KBM-7 (cell line): ENCODE results near the gene RAC2.
"Not testable (repeated sequence)": the region's sequence is repeated elsewhere in the genome, so short reads cannot be mapped to it uniquely, and the experiment has no call there.

Experiments used
- DNase-seq: peaks from one replicate; pipeline ENCODE4 v3.0.0-alpha.2; 2015
- in situ Hi-C: fragments of 300-500 bp; cut with MboI; formaldehyde crosslinking; loops from 2 replicates; pipeline ENCODE4 v1.14.3; 2020; ENCODE audit warnings: low sequenced_read_pairs, low pct_unique_long_range_greater_than_20kb, mixed read lengths

RAC2 gene

DNA sequence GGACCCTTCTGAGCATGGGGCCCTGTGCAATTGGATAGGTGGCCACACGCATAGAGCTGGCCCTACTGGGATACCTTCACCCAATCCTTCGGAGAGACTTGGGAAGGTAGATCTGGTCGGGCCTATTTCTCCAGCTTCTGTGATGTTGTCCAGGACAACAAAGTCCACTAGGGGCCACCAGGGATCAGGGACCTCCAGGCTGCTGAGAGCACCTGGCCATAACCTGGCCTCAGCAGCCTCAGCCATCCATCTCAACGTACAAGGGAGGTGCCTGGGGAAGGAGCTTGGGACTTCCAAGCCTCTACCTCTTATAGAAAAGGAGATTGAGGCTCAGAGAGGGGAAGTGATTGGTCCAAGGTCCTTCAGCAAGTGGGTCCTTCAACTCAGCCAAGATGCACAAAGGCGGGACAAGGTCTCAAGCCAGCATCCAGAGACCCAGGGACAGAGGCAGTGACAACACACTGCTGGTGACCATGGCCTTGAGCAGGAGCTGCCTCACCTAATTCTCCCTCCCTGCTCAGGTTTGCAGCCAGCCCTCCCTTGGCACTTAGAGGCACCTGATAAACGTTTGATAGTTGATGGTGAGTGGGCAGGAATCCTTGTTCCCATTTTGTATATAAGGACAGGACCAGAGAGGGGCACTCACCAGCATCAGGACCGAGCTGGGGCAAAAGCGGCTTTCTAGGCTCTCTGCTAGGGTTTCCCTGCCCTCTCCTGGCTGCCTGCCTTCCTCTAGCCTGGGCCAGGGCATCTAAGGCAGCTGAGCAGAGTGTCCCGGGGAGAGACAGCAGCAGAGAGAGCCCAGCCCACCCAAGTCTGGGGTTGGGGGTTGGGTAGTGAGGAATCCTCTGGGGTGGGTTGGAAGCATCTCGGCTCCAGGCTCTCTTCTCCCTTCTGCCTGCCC, 4.5 kb downstream of the RAC2 start:
- in situ Hi-C loops: no loop called here

DNA sequence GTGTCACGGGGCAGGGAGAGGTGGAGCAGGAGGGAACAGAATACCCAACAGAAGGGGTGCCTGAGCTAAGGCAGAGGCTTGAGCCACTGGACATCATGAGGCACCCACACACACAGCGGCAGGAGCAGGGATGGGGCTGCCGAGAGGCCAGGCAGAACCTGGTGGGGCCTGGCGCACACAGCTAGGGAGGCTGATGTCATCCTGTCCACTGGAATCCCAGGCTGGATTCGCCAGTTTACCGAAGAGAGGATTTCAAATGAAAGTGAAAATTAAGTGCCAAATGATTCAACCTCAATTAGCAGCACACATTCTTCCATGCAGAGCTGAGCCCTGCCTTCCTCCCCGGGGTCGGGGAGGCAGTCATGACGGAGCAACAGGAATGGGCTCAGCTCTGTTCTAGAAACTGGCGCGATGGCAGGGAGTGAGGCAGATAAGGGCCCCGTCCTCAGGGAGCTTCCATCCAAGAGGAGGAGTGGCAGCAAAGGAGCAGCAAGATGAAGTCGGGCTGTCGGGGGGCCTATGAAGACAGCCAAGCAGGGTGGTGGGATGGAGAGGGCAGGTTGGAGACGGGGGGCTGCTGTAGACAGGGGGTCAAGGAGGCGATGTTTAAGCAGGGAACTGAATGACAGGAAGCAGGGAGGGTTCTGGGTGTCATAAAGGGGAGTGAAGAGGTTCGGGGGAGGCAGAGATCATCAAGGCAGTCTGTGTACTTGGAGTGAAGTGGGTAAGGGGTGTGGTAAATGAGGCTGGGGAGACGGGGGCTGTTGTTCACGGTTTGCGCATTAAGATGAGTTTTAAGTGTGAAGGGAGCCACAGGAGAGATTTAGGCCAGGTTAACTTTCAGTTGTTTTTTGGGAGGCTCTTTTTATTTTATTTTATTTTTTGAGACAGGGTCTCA, 6.4 kb downstream of the RAC2 start:
- DNase-seq: no peak
- in situ Hi-C loops: no loop called here

More for the DNA sequence above, 4.5 kb downstream of the RAC2 start:
- DNase-seq: no peak

DNA sequence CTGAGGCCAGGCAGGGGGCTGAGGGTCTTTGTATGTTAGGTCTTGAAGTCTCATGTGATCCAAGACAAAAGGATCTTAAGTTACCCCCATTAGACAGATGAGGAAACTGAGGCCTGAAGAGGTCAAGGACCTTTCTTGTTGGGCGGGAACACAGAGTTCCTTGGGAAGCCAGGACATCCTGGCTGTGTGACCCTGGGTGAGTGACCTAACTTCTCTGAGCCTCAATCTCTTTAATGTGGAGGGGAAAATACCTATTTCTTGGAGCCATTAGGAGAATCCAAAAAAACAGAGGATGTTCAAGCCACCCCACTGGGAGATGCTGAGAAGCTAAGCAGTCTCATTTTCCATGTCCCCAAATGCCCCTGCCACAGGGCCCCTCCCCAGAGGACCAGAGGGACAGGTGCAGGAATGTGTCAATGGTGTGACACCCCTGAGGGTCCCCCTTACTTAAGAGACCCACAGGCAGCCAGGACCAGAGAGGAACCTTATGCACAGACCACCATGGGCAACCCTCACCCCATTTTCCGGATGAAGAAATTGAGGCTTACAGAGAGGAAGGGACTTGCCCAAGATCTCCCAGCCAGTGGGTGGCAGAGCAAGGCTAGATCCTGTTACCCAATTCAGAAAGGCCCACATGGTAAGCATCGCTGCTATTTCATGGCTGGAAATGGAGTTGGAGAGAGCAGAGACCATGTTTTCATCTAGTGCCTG, 8.0 kb downstream of the RAC2 start:
- DNase-seq: no peak
- in situ Hi-C loops: no loop called here

DNA sequence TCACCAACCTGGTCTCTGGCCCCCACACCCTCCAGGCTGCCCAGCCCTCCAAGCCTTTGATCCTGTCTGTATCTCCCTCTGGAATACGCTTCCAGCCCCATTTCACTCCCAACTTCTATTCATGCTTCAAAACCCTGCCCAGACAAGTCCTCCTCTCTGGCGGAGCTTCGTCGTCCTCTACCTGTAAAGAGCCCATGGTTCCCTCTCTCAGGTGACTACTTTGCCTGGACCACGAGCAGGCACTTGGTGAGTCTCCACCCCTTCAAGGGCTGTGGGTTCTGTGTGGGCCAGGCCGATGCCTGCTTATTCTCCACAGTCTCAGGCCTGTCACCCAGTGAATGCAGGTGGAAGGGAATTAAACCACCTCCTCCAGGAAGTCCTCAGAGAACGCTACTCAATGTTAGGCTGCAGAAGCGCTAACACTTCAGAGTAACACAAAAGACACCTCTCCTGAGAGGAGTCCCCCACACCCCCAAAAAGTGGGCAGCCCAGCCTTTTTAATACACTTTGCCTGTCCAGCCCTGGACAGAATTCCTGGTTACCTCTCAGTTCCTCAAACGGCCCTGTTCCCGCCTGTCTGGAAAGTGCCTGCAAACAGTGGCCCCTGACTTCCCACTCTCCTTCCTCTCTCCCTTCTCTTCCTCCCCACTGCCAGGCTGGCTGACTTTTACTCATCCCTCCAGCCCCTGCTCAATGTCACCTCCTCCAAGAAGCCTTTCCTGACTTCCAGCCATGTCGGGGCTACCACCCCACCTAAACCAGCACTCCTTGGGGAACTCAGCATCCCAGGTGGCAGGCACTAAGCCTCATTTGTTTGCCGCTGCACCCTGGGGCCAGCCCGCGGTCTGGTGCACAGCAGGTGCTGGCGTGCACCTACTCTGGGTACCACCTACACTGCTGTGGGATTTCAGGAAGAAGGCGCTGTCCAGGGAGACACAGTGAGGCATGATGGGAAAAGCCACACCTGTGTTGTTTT, 9.0 kb downstream of the RAC2 start:
- in situ Hi-C loops: no loop called here
- no peak for DNase-seq

DNA sequence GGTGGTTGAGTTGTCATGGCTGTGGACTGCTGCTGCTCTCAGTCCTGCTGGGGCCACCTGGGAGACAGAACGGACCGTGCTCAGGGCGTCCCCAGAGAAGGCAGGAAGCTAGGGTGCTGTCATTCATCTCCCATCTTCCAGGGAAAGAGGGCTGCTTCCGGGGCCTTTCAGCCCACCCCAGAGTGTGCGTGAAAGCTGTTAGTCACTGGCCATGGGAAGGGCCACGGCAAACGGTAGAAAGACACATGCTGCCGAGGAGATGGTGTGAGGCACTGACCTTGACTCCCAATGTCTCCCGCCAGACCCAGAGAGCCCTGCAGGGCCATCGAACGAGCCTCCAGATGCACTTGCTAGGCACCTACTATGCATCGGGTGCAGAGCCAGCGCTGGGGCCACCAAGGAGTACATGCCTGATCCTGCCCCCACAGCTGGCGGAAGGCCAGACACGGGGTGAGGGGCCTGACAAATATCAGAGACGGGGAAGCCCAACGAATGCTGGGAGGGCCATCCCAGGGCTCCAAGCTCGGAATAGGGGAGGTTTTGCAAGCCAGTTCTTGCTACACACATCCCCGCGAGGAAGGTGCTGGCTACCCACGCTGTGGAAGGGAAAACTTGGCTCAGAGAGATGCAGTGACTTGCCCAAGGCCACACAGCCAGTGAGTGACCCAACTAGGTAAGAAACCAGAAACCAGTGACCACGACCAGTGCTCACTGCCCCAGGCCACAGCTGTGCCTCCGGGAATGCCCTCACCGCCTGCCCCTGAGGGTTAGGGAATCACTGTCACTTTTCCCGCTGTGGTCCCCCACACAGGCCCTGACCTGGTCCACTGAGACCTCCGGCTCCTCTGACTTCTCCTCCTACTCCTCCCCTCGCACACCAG, 10.1 kb downstream of the RAC2 start:
- DNase-seq: no peak

DNA sequence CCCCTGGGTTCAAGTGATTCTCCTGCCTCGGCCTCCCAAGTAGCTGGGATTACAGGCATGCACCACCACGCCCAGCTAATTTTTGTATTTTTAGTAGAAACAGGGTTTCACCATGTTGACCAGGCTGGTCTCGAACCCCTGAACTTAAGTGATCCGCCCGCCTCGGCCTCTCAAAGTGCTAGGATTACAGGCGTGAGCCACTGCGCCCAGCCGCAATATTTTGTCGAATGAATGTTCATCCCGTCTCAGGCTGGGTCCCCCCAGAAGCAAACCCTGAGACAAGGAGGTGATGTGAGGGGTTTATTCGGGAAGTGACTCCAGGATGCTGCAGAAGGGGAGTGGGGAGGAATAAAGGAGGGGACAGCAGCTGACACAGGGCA, 10.7 kb downstream of the RAC2 start:
- DNase-seq, in situ Hi-C loops: not testable (repeated sequence)

More for the DNA sequence above, 10.1 kb downstream of the RAC2 start:
- in situ Hi-C loops: no loop called here

DNA sequence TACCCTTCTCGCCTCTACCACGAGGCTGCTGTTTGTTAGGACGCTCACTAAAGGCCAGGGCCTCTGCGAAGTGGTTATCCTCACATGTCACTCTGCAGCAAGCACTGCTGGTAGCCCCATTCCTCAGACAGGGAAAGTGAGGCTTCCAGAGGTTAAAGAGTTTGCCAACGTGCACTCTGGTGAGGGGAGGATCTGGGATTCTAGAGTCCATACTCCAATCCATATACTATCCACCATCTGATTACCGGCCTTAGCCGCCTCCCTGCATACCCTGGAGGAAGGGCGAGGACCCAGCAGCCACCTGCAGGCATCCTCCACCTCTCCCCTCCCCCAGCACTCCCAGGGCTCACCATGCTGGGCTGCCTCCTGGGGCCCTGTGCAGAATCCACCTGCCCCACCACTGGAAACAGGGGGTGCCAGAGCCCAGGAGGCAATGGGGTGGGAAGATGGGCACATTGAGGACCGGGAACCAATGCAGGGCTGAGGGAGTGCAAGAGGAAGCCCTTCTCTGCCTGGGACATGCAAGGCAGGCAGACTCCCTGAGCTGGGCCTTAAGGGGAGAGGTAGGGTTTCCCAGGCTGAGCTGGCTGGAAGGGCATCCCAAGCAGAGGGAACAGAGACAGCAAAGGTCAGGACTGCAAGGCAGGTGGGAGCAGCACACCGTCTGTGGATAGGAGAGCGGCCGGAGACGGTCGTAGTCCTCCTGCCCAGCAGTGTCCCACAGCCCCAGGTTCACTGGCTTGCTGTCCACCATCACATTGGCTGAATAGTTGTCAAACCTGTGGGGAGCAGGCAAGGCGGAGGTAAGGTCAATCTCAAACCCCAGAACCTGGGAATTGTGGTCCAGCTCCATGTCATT, 11.7 kb downstream of the RAC2 start:
- no peak for DNase-seq
- in situ Hi-C loops: no loop called here

DNA sequence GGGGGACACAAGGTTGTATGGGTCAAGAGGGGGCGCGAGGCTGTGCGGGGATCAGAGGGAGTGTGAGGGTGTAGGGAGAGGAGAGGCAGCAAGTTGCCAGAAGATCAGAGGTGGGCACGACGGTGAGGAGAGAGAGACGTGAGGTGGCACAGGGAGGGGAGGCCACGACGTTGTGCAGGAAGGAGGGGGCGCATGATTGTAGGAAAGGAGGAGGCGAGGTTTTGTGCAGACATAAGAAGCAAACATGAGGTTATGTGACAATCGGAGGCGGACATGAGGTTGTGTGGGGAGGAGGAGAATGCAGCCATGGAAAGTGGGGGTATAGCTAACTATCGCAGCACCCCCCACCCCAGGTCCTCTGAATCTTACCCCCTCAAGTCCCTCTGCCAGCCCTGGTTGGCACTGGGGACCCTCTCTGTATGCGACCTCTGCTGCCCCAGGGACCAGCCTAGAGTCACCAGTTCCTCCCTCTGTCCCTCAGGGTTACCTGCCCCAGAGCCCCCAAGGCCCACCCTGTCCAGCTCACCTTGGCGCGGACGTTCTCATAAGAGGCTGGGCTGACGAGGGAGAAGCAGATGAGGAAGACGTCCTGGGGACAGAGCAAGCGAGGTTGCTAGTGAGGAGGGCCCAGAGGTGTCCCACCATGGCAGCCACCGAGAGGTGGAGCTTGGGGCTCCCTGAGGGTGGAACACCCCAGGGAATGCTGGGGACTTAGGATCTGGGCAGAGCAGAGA, 12.5 kb downstream of the RAC2 start:
- in situ Hi-C loops: no loop called here
- no peak for DNase-seq

DNA sequence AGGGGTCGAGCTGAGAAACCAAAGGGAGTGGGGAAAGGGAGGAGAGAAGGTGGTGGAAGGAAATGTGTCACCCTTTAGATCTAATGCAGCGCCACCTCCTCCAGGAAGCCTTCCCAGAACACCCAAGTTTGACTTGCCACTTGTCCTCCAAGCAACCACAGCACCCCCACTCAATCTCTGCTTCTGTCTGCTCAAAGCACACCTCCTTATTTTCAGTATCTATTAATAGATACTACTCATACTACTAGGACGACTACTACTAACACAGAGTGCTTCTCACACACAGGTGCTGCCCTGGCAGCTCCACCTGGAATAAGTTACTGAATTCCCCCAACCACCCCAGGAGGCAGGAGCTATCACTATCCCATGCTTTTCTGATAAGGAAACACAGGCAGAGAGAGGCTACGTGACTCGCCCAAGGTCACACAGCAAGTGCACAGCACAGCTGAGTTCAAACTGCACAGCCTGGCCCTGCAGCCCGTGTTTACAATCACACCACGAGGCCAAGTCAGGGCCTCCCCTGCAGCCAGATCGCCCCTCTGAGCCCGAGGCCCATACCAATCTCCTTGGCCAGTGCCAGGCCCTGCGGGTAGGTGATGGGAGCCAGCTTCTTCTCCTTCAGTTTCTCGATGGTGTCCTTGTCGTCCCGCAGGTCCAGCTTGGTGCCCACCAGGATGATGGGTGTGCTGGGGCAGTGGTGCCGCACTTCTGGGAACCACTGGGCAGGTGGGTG, 13.2 kb downstream of the RAC2 start:
- DNase-seq: no peak
- in situ Hi-C loops: no loop called here

DNA sequence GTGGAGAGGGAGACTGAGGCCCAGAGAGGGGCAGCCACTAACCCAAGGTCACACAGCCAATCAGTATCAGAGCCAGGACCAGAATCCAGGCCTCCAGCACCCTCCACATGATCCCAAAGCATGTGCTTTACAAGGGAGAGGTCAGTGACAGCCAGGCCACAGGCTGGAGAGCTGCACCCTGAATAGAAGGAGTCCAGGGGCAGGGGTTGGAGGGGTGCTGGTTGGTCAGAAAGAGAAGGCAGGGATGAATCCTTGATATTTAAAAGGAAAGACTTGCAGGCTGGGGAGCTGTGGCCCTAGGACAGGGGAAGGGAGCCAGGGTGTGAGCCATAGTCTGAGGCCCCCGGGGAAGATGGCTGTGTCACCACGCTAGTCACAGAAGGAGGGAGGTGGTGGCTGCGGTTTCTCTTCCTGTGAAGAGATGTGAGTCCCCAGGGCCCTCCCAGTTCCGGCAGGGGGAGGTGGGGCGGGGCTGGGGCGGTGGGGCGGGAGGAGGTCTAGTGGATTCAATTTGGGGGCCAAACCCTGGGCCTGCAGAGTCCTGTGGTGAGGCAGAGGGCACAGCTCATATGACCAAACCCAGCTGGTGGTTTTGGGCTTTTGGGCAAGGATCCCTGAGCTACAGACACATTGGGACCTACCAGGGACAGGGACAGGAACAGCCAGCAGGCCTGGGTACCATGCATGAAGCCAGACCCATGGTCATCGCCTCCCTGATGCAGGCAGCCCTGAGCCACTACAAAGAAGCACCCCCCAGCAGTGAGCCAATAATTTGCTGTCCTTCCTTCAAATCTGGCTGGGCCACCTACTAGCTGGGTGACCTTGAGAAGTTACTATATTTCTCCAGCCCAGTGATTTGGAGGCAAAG, 14.0 kb downstream of the RAC2 start:
- in situ Hi-C loops: no loop called here
- peak; percentile 72 for DNase-seq

DNA sequence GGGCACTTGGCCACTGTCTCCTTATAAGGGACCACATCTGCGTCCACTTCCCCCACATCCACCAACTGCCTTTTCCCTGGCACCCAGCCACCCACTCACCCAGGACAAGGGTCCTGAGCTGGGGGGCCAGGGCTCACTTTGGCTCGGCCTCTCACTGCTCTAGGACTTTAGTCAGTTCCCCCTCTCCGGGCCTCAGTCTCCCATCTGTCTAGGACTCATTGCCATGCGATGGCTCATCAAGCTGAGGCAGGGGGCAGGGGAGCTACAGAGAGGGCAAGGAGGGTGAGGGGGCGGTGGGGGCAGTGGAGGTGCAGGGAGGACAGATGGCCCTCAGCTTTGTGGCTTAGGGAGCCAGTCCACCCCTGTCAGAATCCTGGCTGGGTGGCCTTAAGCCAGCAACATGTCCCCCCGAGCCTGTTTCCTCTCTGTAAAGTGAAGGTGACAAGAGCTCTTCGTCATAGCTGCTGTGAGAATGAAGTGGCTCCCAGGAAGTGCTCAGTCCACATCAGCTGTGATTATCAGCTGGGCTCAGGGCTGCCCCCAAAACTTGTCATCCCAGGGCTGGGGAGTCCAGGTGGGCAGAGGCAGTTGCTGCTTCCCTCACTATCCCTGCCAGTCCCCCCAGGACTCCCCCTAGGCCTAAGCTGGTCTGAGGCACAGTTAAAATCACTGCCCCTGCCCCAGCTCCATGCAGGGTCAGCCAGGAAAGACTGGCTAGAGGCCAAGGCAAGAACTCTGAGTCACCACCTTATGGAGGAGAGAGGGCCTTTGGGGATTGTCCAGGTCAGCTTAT, 14.9 kb downstream of the RAC2 start:
- in situ Hi-C loops: no loop called here
- DNase-seq: no peak

DNA sequence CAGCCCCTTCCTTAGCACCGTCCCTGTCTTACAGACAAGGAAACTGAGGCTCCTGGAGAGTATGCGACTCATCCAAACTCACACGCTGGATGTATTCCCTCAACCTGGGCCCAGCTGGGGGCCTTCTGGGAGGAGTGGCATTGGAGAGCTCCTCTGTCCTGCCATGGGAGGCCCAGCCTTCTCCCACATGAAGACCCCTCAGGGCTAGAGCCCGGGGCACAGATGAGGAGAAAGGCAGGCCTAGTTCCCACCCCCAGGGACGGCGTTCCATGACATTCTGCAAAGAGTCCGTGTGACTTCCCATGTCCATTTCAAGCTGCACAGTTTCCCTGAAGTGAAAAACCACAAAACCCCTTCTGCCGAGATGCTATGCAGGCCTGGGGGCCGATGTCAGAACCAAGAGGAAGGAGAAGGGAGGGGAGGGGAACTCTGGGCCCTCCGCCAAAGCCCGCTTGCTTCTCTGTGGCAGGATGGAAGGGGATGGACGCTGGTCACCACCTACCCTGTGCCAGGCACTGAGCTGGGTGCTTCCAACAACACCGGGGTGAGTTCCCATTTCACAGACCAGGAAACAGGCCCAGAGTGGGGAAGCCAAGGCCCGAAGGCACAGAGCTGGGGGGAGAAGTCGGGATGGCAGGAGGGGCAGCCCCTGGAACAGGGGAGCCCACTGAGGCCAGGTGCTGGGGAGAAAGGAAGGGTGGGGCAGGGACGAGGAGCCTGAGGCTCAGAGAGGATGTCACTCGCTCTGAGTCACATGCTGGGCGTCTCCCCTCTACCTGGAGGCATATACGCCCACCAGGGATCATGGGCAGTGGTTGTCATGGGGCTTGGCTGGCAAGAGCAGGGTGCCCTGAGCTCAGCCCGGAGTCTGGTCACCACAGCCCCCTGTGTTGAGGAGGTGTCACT, 15.7 kb downstream of the RAC2 start:
- in situ Hi-C loops: no loop called here
- DNase-seq: peak; percentile 77

DNA sequence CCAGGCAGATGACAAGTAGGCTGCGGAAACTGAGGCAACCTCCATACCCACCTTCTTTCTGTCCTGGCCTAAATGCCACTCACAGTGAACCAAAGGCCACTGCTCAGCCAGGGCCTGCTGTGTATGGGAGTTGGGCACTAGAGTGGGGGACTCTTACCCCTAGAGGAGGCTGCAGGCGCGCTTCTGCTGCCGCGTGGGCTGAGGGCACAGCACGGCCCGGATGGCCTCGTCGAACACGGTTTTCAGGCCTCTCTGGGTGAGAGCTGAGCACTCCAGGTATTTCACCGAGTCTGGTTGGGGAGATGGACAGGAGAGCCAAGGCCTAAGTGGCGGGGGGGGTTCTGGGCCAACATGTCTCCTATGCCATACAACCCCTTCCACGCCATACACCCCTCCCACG, 17.6 kb downstream of the RAC2 start:
- in situ Hi-C loops: no loop called here

More for the DNA sequence above, 17.6 kb downstream of the RAC2 start:
- DNase-seq: no peak
